NOMO-1 (cell line): ENCODE measurements around the gene C11orf68.

Experiments
- DNase-seq, 2 experiments: peaks; one replicate each; lab custom pipeline; 2025; ENCODE audit not compliant: unreplicated experiment in 2 of 2; lab: John Stamatoyannopoulos, UW

The C11orf68 gene

DNA sequence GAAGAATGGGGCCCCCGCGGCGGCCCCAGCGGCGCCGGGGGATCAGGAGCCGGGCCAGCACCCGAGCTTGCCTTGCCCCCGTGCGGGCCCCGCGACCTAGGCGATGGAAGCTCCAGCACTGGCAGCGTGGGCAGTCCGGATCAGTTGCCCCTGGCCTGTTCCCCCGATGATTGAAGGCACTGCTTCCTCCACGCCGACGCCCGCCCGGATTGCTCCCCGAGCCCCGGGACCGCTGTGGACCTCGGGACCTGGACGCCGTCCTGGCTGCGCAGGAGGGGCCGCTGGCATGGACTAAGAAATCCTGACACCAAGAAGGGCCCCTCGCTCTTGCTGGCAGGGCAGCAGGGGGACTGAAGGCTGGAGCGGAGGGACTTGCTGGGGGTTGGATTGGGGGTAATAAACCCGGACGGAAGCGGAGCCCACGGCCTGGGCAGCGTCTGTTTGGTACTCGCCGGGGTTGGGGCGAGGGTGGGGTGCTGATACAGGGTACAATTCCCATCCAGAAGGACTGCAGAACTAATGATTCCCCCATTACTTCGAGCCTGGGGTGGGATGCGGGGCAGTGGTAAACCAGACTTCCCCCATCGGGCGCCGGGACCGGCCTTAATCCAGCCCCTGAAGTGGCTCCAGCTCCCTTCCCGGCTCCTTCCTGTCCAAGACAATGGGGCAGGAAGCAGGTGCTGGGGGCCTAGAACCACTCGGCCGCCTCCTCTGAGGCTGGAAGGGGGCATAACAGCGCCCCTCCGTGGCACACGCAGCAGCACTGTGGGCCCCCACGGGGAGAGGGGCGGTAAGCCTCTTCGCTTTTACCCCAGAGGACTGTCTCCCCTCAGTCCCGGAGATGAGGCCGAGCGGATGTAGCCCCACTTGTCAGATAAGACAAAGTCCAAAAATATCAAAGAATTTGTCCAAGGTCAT lies 27.4 kb downstream of the C11orf68 start:
- DNase-seq = no peak

DNA sequence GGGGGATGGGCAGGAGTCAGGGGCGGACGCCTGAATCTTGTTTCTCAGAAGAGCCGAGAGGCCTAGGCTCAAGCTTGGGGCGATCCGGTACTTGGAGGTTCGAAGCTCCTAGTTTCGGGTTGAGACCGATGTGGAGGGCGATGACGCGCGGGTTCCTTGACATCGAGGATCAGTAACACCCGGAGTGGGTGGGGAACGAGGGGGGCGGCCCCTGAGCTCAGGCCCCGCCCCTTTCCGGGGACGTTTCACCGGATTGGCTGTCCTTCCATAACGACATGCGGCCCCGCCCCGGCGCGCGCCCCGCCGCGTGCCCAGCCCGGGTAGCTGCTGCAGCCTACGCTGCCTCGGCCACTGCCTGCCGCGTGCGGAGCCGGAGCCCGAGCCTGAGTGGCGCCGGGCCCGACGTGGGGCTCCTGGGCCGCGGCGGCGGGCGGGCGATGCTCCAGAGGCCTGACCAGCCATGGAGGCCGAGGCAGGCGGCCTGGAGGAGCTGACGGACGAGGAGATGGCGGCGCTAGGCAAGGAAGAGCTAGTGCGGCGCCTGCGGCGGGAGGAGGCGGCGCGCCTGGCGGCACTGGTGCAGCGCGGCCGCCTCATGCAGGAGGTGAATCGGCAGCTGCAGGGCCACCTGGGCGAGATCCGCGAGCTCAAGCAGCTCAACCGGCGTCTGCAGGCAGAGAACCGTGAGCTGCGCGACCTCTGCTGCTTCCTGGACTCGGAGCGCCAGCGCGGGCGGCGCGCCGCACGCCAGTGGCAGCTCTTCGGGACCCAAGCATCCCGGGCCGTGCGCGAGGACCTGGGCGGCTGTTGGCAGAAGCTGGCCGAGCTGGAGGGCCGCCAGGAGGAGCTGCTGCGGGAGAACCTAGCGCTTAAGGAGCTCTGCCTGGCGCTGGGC lies 28.3 kb downstream of the C11orf68 start, which contains the start of gene CCDC85B:
Gene CCDC85B, plus strand, starts transcription at position 350 of the 895 bp plus-strand sequence. Its CDS starts 111 bp downstream, at position 461.
- peak; percentile 89 to 93 for DNase-seq

- peak; percentile 93 to 96 for DNase-seq
Measured at GRCh38 chr11:65888163-65888814, 30.6 kb downstream of the C11orf68 start, which contains the start of gene FIBP. TSS of gene FIBP (minus strand) at chr11:65888471. CDS start at chr11:65888418, 53 bp downstream.

- DNase-seq = no peak
Measured at GRCh38 chr11:65887723-65888162, 31.1 kb downstream of the C11orf68 start.

DNA sequence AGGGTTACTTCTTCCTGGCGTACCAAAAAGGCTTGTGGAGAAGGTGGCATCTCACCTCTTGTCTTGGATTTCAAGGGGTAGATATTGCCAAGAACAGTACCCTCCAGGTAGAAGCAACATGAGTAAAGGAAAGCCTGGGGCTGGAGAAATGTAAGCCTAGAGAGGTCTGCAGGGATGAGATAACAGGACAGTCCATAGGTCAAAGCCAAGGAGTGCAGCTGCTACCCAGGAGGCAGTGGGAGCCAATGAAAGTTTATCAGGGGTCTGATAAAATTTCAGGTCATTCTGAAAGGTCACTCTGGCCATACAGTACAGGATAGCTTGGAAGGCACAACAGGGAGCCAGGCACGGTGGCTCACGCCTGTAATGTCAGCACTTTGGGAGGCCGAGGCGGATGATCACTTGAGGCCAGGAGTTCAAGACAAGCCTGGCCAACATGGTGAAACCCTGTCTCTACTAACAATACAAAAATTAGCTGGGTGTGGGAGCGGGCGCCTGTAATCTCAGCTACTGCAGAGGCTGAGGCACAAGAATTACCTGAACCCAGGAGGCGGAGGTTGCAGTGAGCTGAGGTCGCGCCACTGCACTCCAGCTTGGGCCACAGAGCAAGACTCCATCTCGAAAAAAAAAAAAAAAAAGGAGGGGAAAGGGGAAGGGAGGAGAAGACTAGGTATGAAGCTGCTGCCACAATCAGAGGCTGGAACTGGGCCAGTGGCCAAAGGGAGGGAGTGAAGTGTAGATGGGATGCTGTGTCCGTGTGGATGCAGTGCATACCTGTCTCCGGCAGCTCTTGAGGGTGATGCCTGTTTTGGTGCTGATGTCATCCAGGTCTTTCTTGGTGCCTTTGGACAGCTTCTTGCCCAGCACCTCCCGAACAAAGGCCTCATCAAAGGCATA lies 31.8 kb downstream of the C11orf68 start:
- no peak for DNase-seq

- no peak for DNase-seq
Measured at GRCh38 chr11:65885808-65886536, 32.9 kb downstream of the C11orf68 start.

DNA sequence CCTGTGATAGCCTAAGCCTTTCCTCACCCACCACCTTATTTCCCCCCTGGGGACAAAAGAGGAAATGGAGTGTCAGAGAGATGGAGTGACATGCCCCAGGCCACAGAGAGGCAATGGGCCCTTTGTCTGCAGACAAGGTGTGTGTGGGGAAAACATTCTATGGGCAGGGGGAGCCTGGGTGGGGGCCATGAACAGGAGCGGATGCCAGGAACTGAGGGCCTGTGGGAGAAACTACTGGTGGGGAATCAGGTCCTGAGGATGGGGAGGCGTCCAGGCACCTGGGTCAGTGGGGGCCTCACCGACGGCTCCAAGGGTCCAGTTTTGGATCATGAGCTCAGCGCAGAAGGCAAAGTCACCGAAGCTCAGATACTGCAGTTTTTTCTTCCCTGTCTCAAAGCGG lies 33.6 kb downstream of the C11orf68 start:
- DNase-seq = no peak

- peak; percentile 57 to 75 for DNase-seq
Measured at GRCh38 chr11:65884716-65885092, 34.2 kb downstream of the C11orf68 start.

- DNase-seq = no peak
Measured at GRCh38 chr11:65883786-65884715, 34.8 kb downstream of the C11orf68 start.

DNA sequence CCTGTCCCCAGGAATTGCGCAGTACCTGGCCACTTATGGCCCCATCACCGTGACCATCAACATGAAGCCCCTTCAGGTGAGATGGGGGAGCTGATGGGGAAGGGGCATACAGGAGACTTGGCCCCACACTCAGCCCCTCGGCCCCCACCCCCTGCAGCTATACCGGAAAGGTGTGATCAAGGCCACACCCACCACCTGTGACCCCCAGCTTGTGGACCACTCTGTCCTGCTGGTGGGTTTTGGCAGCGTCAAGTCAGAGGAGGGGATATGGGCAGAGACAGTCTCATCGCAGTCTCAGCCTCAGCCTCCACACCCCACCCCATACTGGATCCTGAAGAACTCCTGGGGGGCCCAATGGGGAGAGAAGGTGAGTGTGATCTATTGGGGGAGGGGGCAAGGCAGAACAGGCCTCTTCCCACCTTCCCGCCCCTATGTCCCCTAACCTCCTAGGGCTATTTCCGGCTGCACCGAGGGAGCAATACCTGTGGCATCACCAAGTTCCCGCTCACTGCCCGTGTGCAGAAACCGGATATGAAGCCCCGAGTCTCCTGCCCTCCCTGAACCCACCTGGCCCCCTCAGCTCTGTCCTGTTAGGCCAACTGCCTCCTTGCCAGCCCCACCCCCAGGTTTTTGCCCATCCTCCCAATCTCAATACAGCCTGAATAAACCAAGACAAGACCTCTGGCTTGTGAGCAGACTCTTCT lies 35.7 kb downstream of the C11orf68 start:
- no peak for DNase-seq

- no peak for DNase-seq
Measured at GRCh38 chr11:65882120-65883057, 36.5 kb downstream of the C11orf68 start.

DNA sequence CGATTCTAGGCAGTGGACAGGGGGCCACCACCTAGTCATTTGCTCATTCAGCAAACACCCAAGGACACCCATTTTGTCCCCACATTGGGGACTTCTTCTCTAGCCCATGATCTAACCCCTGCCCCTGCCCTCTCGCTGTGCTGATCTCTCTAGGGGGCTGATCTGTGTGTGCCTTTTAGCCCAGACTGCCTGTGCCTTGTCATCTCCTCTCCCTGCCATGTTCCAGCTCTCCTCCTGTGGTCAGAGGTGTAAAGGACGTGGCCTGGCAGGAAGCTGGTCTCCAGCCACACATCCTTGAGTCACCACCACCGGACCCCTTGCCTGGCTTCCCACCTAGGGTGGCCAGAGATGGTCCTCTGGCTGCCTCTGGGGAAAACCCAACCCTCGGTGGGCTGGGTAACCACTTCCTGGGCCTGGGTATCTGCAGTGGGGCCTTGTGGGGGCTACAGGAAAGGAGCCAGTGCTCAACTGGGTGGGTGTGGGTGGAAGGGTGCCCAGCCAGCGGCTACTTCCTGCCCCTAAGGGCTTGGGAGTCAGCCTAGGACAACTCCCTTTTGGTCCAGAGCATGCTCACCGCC lies 37.9 kb downstream of the C11orf68 start:
- DNase-seq = no peak

DNA sequence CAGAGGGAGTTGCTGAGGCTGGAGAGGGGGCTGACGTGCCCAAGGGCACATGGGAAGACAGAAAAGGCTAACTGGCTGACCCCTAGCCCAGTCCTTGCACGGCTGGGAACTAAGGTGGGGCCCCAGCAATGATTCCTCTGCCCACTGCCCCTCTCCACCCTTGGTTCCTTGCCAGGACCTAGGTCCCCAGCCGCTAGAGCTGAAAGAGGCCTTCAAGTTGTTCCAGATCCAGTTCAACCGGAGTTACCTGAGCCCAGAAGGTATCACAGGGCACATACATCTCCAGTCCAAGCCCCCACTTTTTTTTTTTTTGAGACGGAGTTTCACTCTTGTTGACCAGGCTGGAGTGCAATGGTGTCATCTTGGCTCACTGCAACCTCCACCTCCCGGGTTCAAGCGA lies 38.8 kb downstream of the C11orf68 start:
- DNase-seq = no peak

GRCh38 chr11:65879617-65880016 lies 39.2 kb downstream of the C11orf68 start, which contains the start of gene CTSW:
TSS of gene CTSW (plus strand) at chr11:65879837. CDS start at chr11:65879855, 18 bp downstream.
- no peak for DNase-seq

- peak; percentile 80 to 83 for DNase-seq
Measured at GRCh38 chr11:65873318-65874156, 45.3 kb downstream of the C11orf68 start.
